ENCODE data around the gene DGUOK.

DNA sequence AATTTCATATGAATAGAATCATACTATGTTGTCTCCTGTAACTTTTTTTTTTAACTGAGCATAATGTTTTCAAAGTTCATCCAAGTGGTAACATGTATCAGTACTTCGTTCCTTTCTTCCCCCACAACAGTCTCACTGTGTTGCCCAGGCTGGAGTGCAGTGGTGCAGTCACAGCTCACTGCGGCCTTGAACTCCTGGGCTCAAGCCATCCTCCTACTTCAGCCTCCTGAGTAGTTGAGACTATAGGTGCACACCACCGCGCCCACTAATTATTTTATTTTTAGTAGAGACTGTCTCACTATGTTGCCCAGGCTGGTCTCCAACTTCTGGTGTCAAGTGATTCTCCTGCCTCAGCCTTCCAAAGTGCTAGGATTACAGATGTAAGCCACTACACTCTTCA is 34.6 kb downstream of the DGUOK start:
- TF ChIP-seq EZH2 (IDR thresholded peaks at IDR 0.05; ENCODE audit: insufficient read depth, poor library complexity, severe bottlenecking) = no peak
- TF ChIP-seq EZH2phosphoT487 (IDR thresholded peaks at IDR 0.05; ENCODE audit: insufficient read depth, low read depth) = no peak
